HG02798 (cell line): Measurements from ENCODE around the gene MRGPRG.

Experiments
- ATAC-seq: cut with Tn5 transposase; IDR thresholded peaks from one replicate; pipeline ENCODE4 v1.9.1; 2021; ENCODE audit warnings: mild to moderate bottlenecking; ENCODE audit not compliant: unreplicated experiment, poor library complexity

The MRGPRG gene

DNA sequence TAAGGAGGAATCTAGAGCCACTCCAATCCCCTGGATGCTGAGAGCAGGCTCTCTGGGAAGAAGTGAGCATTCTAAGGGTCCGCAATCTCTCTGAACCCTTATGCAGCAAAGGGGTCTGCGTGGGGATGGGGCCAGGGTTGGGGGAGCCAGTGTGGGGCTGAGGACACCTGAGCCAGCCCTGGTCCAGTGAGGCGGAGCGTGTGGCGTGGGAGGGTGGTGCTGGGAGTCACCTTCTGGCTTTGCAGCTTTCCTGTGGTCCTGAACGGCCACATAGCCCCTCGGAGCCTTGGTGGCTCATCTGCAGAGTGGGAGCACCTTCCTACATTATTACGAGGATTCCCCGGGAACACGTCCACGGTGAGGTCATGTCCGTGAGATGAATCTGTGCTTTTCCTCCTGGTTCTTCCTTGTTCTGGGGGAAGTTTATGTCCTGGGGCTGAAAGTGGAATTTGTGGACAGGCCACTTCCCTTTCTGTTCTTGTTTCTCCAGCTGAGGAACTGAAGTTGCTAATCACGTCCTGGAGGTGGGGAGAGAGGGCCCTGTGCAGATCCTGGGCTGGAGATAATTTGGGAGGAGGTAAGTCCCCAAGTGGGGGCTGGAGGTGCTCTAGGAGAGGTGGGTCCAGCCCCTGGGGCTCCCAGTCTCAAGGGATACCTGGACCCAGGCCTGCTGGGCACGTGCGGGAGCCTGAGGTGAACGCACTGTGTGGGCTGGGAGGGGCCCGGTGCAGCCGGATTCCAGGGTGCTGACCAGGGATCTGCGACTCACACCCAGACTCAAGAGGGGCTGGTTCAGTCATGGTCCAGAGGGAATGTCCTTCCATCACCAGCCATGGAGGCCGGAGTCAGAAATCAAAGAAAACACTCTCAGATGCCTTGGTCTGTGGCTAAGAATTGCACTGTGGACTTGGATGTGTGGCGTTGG, 7.5 kb upstream of the MRGPRG start:
- ATAC-seq = no peak

GRCh38 chr11:3225159-3225758, 6.6 kb upstream of the MRGPRG start:
- no peak for ATAC-seq

DNA sequence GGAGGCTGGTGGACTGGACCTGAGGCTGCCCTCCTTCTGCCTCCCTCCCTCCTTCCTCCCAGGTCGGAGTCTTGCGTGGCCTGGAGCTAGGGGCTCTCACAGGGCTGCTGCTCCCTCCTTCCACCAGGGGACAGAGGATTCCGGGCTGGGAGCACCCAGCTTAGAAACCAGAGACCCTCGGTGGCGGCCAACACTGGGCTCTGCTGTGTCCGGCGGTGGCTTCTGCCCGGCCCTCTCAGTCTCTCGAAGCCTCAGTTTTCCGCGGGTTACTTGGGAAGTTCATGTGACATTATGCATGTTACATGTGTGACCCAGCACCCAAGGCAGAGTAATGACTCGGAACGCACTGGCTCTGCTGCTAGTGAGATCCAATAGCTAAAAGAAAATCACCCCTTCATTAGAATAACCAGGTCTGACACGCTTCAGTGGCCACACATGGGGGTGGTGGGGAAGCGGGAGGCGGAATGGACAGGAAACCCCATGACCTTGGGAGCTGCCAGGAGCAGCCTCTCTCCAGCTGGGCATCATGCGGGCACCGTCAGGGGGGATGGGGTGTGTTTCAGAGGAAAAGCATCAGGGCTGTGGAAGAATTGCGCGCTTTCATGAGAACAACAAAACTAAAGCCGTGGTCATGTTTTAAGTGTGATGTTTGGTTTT, 5.9 kb upstream of the MRGPRG start:
- no peak for ATAC-seq

GRCh38 chr11:3223932-3224381, 5.3 kb upstream of the MRGPRG start:
- no peak for ATAC-seq

DNA sequence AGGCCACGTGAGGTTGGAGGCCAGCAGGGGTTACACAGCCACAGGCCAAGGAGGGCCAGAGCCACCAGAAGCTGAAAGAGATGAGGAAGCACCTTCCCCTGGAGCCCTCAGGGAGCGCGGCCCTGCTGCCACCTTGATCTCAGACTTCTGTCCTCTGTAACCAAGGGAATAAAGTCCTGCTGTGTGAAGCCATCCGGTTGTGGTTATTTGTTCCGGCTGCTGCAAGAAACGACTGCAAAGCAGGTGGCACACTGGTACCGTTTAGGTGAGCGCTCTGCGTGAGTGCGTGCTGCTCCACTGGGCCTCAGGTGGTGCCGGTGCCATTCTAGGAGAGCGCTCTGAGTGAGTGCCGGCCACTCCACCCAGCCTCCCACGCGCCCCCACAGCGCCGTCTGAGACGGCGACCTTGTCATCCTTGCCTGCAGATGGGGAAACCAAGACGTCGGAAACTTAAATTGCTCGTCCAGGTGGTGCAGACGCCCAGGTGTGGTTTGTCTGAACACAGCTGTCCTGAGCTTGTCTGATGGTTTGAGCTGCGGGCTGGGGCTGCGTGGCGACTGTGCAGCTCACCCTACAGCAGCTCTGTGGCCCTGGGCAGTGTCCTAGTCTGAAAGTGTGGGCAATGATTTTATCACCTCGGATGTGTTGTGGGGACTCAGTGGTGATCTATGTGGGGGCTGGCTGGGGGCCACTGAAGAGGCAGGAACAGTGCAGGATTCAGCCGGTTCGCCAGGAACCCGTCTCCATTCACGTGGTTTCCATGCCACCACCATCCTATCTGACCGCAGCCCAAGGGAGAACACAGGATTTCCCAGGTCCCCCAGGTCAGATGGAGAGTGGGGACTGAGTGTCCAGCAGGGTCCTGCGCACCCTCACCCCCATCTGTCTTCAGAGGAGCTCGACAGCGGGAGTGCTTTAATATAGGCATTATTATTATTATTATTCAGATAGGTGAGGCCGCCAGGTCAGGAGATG, 4.6 kb upstream of the MRGPRG start:
- no peak for ATAC-seq

DNA sequence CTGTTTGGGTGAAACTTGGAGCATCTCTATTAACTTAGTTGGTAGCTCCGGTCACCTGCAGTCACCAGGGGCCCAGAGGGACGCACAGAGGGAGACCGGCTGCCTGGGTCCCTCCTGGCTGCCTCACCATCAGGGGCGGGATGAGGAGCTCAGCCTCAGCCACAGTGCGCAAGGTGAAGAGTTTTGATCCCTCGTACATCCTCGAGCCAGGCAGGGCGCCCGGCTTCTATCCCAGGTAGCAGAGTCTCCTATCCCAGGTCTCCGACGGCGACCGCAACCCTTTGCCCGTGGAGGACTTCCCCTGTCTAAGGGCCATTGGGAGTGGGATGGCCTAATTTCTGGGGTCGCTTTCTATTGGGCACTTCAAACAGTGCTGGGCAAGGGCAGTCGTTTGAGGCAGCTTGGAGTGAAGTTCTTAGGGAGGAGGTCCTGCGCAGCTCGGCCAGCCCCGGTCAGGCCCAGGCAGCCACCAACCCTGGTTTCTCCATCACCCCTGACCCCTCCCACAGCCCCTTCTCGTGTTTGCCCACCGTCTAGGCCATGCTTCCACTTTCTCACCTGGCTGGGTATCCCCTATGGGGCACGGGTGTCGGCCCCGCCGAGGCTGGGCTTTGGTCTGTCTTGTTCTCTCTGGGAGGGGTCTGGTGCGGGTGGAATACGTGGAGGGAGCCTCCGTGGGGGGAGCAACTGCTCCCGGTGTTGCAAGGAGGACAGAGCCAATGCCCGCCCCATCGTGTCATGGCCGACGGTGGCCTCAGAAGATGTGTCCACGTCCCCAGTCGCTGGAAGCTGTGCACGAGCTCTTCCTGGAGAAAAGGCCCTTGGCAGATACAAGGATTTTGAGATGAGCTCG, 3.6 kb upstream of the MRGPRG start:
- no peak for ATAC-seq

GRCh38 chr11:3221408-3222002, 2.9 kb upstream of the MRGPRG start:
- no peak for ATAC-seq

DNA sequence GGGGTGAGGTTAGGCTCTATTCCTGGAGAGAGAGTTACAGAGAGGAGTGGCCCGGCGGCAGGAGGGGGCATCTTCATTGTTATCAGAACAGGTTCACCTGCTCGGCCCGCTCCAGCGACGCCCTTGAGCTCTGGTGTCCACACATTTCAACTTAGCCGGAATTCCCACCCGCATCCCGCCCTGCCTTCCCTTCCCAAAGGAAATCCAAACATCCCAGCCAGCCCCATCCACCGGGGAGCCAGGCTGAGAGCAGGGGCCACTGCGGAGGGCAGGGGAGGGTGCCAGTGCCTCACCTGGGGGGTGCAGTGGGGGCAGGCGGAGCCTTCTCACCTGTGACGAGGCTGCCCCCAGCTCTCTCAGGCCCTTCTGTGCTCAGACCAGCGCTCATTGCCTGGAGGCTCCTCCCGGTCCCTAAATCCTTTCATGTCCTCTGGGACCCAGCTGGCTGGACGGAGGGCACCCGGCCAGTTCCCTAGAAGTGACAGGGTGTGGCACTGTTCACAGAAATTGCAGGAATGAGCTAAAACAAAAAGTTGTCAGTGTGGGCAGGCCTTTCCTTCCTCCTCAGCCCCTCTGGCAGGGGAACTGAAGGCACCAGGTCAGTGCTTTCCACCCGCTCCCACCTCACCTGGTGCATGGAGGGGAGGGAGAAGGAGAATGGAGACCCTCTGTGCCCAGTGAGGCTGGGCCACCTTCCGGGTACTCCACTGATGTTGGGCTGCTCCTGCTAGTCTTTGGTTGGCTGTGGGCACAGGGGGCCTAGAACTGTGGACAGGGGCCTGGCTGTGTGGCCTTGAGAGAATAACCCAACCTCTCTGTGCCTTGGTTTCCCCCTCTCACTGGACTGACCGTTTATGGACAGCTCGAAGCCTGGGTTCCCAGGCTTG, 2.2 kb upstream of the MRGPRG start:
- ATAC-seq = no peak

GRCh38 chr11:3220101-3220500, 1.5 kb upstream of the MRGPRG start:
- no peak for ATAC-seq

- no peak for ATAC-seq
Measured at GRCh38 chr11:3219281-3219892, 774 bp upstream of the MRGPRG start.

DNA sequence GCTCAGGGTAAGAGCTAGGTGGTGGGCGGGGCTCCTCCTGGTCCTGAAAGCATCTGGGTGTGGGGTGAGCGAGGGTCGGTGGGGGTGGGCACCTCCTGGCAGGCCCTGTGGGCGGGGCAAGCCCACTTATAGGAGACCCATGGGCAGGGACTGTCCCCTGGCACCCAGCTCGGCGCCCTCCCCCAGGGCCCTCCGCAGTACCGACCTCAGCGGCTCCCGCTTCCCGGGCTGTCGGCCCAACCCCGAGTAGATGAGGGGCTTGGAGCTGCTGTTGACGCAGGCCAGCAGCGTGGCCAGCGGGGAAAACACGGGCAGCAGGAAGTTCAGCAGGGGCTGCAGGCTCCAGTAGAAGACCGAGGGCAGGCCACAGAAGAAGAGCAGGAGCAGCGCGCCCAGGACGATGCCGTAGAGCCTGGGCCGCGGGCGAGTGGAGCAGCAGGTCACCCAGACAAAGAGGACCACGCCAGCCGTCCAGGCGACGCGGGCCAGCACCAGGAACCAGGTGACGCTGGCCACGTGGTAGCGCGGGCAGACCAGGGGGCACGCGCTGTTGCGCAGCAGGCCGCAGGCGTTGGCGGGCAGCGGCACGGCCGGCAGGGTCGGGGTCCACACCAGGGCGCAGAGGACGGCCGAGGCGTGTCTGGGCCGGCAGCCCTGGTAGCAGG, 663 bp downstream of the MRGPRG start:
- ATAC-seq = no peak

- ATAC-seq = no peak
Measured at GRCh38 chr11:3216027-3216525, 2.5 kb downstream of the MRGPRG start.

- ATAC-seq = no peak
Measured at GRCh38 chr11:3215346-3216026, 3.1 kb downstream of the MRGPRG start.

DNA sequence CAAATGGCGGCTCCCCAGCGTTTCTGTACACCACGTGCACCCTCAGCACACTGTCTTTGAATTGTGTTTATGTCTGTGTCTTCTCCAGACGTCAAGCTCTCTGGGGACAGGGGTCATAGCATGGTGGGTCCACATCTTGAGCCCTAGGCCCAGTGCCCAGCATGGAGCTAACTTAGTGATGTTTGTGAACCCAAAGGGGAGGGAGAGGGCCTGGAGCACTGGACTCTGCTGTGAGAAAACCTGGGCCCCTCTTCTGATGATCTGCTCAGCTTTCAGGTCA, 4.3 kb downstream of the MRGPRG start:
- no peak for ATAC-seq

DNA sequence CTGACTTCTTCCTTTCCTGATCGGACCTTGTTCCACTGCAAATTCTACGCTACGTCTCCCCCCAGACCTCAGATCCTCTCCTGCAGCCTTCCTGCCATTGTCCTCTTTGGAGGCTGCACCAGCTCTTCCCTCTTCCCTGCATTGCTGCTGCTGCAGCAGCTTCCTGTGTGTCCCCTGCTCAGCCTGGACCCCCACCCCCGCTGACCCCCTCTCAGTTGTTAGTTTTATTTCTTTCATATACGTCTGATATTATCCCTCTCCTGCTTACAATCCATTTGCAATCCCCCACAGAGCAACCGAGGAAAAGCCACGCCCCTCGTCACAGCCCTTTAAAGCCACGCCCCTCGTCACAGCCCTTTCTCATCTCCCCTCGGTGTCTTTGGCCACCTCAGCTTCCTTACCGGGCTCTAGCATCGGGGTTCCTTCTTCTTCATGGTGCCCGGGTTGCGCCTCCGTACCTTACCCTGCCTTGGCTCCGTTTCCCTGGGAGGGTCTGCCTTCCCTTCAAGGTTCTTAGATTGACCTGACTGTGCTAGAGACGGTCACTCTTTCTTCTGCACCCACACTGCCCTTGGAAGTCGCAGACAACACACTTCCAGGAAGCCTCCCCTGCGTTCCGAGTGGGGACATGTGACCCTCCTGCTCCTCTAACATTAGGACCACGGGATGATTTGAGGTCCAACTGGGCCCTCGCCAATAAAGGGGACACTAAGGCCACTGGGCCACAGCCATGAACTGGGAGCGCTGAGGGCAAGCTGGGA, 4.8 kb downstream of the MRGPRG start:
- ATAC-seq = no peak

- ATAC-seq = no peak
Measured at GRCh38 chr11:3208272-3208671, 10.3 kb downstream of the MRGPRG start.
